DMS79 (cell line): Measurements from ENCODE around the gene ZBTB43.
"Not testable (repeated sequence)": the region's sequence is repeated elsewhere in the genome, so short reads cannot be mapped to it uniquely, and the experiment has no call there.

Experiments used
- DNase-seq: peaks from one replicate; lab custom pipeline; 2025; lab: John Stamatoyannopoulos, UW

Gene ZBTB43

GRCh38 chr9:126804696-126805553 lies at the start of gene ZBTB43:
Gene ZBTB43, plus strand, starts transcription at chr9:126805040. Its CDS starts 27,470 bp downstream, at chr9:126832510.
- peak; percentile 83 for DNase-seq

GRCh38 chr9:126755317-126755875 lies 49.4 kb upstream of the ZBTB43 start:
- no peak for DNase-seq

- no peak for DNase-seq
Measured at GRCh38 chr9:126756238-126756637, 48.6 kb upstream of the ZBTB43 start.

GRCh38 chr9:126756876-126757415 lies 47.9 kb upstream of the ZBTB43 start:
- peak; percentile 19 for DNase-seq

- no peak for DNase-seq
Measured at GRCh38 chr9:126758916-126759585, 45.8 kb upstream of the ZBTB43 start.

GRCh38 chr9:126761274-126761673 lies 43.6 kb upstream of the ZBTB43 start:
- no peak for DNase-seq

GRCh38 chr9:126763130-126763764 lies 41.6 kb upstream of the ZBTB43 start:
- DNase-seq = no peak

GRCh38 chr9:126773004-126773607 lies 31.7 kb upstream of the ZBTB43 start:
- DNase-seq = no peak

GRCh38 chr9:126775926-126776325 lies 28.9 kb upstream of the ZBTB43 start:
- no peak for DNase-seq

GRCh38 chr9:126777733-126778132 lies 27.1 kb upstream of the ZBTB43 start:
- no peak for DNase-seq

GRCh38 chr9:126778141-126778540 lies 26.7 kb upstream of the ZBTB43 start:
- DNase-seq = no peak

GRCh38 chr9:126778696-126779095 lies 26.1 kb upstream of the ZBTB43 start:
- not testable (repeated sequence) for DNase-seq

GRCh38 chr9:126781186-126782052 lies 23.4 kb upstream of the ZBTB43 start:
- peak; percentile 65 for DNase-seq

GRCh38 chr9:126782053-126782388 lies 22.8 kb upstream of the ZBTB43 start:
- DNase-seq = no peak

GRCh38 chr9:126783949-126784348 lies 20.9 kb upstream of the ZBTB43 start:
- DNase-seq = no peak

- DNase-seq = no peak
Measured at GRCh38 chr9:126784401-126784800, 20.4 kb upstream of the ZBTB43 start.

GRCh38 chr9:126784841-126785240 lies 20.0 kb upstream of the ZBTB43 start:
- not testable (repeated sequence) for DNase-seq

- no peak for DNase-seq
Measured at GRCh38 chr9:126788046-126788445, 16.8 kb upstream of the ZBTB43 start.

GRCh38 chr9:126788634-126789349 lies 16.0 kb upstream of the ZBTB43 start:
- no peak for DNase-seq

- DNase-seq = no peak
Measured at GRCh38 chr9:126790561-126790960, 14.3 kb upstream of the ZBTB43 start.
